ENCODE results near the gene NCOA3. TPM values are rescaled to one million over a fixed set of nuclear protein-coding genes. Genes with fewer than 3 reads are reported as not detected.
"Not testable (repeated sequence)": the region's sequence is repeated elsewhere in the genome, so short reads cannot be mapped to it uniquely, and the experiment has no call there.

The NCOA3 gene
- polyA plus RNA-seq, 3 donors: 5.3 to 8.2 (median 8.2) TPM

GRCh38 chr20:47576516-47577033 lies 74.9 kb downstream of the NCOA3 start:
- no peak overlapping the region for H3K27ac ChIP-seq (ENCODE audit: low read depth, low read length)
- 1 to 6% (median 2%) methylated on average over 4 of the region's 4 CpGs for WGBS, 3 donors

- H3K27ac ChIP-seq (ENCODE audit: low read depth, low read length): no peak overlapping the region
Measured at GRCh38 chr20:47577314-47577713, 75.6 kb downstream of the NCOA3 start.

DNA sequence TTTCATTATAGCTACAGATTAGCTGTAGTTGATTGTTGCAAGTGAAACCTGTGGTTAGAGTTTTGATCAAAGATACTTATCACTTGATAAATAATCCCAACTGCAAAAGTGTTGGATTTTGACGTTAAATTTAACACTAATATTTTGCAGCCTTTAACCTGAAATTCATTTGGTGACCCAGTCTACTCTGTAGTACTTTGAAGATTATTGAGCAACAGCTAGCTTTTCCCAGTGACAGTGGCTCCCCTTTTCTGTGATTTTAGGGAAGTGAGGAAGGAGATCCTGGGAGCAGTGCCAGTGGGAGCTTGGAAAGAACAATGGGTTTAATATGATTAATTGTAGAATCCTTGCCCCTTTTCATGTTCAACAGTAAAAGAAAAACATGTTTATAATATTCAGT lies 76.9 kb downstream of the NCOA3 start:
- no peak overlapping the region for H3K27ac ChIP-seq (ENCODE audit: low read depth, low read length)
- whole genome bisulfite sequencing, 3 donors: 32 to 51% (median 33%) methylated on average over 1 of the region's 1 CpG

- WGBS, 3 donors: 79 to 83% (median 81%) methylated on average over 7 of the region's 7 CpGs
- not testable (repeated sequence) for H3K27ac ChIP-seq (ENCODE audit: low read depth, low read length)
Measured at GRCh38 chr20:47580686-47581085, 79.0 kb downstream of the NCOA3 start.

GRCh38 chr20:47581090-47581489 lies 79.4 kb downstream of the NCOA3 start:
- WGBS, 3 donors: 78 to 91% (median 84%) methylated on average over 2 of the region's 2 CpGs
- no peak overlapping the region for H3K27ac ChIP-seq (ENCODE audit: low read depth, low read length)

GRCh38 chr20:47583551-47583950 lies 81.9 kb downstream of the NCOA3 start:
- H3K27ac ChIP-seq (ENCODE audit: low read depth, low read length): no peak overlapping the region
- WGBS, 3 donors: 98 to 100% (median 99%) methylated on average over 2 of the region's 2 CpGs

- 68 to 89% (median 80%) methylated on average over 10 of the region's 10 CpGs for WGBS, 3 donors
- no peak overlapping the region for H3K27ac ChIP-seq (ENCODE audit: low read depth, low read length)
Measured at GRCh38 chr20:47585087-47585747, 83.5 kb downstream of the NCOA3 start.

GRCh38 chr20:47586649-47587294 lies 85.1 kb downstream of the NCOA3 start:
- no peak overlapping the region for H3K27ac ChIP-seq (ENCODE audit: low read depth, low read length)
- WGBS, 3 donors: 55 to 85% (median 77%) methylated on average over 6 of the region's 6 CpGs

GRCh38 chr20:47588158-47588557 lies 86.5 kb downstream of the NCOA3 start:
- no peak overlapping the region for H3K27ac ChIP-seq (ENCODE audit: low read depth, low read length)
- WGBS, 3 donors: 97 to 99% (median 97%) methylated on average over 8 of the region's 8 CpGs

GRCh38 chr20:47591231-47591630 lies 89.5 kb downstream of the NCOA3 start:
- 65 to 80% (median 71%) methylated on average over 1 of the region's 1 CpG for WGBS, 3 donors
- H3K27ac ChIP-seq (ENCODE audit: low read depth, low read length): no peak overlapping the region

DNA sequence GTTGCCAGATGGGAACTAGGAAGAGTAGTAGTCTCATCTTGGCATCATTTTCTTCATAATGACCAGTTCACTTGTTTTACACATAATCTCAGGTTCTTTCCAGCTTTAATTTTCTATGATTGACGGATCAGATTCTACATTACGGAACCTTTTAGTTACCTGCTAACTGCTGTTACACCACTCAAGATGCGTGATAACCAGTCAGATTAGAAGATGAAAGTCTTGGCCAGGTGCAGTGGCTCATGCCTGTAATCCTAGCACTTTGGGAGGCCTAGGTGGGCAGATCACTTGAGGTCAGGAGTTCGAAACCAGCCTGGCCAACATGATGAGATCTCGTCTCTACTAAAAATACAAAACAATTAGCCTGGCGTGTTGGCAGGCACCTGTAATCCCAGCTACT lies 92.5 kb downstream of the NCOA3 start:
- H3K27ac ChIP-seq (ENCODE audit: low read depth, low read length): no peak overlapping the region
- 92 to 98% (median 98%) methylated on average over 6 of the region's 6 CpGs for WGBS, 3 donors

DNA sequence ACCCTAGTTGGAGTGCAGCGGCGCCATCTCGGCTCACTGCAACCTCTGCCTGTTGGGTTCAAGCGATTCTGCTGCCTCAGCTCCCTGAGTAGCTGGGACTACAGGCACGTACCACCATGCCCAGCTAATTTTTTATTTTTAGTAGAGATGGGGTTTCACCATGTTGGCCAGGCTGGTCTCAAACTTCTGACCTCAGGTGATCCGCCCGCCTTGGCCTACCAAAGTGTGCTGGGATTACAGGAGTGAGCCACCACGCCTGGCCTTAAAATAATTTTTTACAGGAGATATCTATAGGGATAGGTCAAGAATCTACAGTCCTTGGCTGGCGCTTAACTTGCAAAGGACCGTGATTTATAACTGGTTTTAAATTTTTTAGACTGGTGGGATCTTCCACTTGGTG lies 93.5 kb downstream of the NCOA3 start:
- WGBS, 3 donors: 94 to 99% (median 99%) methylated on average over 10 of the region's 10 CpGs

GRCh38 chr20:47596003-47596571 lies 94.4 kb downstream of the NCOA3 start:
- 40 to 98% (median 96%) methylated on average over 6 of the region's 6 CpGs for WGBS, 3 donors
- no peak overlapping the region for H3K27ac ChIP-seq (ENCODE audit: low read depth, low read length)

More for the DNA sequence above, 93.5 kb downstream of the NCOA3 start:
- H3K27ac ChIP-seq (ENCODE audit: low read depth, low read length): not testable (repeated sequence)

DNA sequence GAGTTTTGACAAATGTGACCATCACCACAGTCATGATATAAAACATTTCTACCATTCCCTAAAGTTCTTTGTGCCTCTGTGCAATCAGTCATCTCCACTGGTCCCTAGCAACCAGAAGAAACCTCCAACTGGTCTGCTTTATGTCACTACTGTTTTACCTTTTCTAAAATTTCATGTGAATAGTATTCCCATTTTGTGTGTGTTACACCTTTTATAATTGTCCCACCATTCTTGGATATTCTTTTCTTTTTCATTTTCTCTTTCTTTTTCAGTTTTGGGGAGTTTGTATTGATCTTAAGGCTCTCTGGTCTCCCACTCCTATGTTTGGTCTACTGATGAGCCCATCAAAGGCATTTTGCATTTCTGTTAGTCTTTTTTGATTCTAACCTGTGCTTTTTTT lies 95.4 kb downstream of the NCOA3 start:
- H3K27ac ChIP-seq (ENCODE audit: low read depth, low read length): no peak overlapping the region

DNA sequence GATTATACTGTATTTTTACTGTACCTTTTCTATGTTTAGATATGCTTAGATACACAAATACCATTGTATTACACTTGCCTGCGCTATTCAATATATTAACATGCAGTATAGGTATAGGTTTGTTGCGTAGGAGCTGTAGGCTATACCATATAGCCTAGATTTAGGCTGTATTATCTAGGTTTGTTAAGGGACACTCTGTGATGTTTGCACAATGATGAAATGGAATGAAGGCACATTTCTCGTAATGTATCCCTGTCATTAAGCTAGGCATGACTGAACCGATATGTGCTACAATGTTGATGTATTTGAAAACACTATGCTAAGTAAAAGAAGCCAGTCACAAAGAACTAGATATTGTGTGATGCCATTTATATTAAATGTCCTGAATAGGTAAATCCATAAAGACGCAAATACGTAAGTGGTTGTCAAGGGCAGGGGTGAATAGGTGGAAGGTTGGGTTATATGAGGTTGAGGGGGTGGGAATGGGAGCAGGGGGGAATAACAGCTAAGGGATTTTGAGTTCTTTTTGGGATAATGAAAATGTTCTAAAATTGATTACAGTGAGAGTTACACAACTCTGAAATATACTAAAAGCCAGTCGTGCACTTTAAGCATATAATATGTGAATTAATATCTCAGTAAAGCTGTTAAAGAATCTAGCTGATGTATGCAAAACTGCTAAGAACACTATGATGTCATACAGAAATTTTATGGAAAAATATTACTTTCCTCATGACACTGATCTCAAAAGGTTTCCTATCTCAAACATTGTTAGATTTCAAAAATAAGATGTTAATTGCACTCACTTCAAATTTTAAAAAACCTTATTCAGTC lies 97.4 kb downstream of the NCOA3 start:
- no peak overlapping the region for H3K27ac ChIP-seq (ENCODE audit: low read depth, low read length)
- 89 to 91% (median 91%) methylated on average over 7 of the region's 7 CpGs for WGBS, 3 donors

DNA sequence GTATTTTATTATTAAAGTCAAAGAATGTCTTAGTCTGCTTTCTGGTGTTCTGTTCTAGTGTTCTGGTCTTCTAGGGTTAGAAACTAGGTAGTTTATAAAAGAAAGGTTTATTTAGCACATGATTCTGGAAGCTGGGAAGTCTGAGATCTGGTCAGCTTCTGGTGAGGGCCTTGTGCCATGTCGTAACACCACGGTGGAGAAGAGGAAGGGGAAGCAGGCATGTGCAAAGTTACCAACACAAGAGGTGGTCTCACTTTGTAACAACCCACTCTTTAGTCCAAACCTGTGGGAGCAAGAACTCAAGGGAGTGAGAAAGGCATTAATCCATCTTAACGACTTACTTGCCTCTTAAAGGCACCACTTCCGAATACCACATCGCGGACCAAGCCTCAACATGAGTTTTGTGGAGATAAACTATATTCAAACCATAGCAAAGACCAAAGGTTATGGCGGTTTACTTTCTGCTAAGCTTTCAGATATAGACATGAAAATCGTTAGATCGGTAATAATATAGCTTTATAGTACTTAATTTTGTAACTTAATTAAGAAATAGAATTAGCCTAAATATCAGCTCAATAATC lies 99.4 kb downstream of the NCOA3 start:
- no peak overlapping the region for H3K27ac ChIP-seq (ENCODE audit: low read depth, low read length)
- 84 to 93% (median 89%) methylated on average over 9 of the region's 9 CpGs for WGBS, 3 donors

DNA sequence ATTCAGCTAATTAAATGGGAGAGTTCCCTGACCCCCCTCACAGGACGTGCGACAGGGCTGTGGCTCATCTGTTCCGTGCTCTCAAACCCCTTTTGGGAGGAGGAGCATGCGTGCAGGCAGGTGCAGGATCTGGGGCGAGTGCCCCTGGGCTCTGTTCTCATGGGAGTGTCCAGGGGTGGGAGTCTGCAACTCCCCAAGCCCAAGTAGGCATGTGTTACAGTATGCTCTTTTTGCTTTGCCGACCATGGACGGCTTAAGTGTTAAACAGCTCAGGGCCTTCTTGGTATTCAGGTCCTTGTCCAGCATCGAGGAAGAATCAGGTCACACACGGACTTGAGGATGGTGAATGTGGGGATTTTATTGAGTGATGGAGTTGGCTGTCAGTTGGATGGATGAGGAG lies 101.6 kb downstream of the NCOA3 start:
- WGBS, 3 donors: 96 to 98% (median 97%) methylated on average over 9 of the region's 9 CpGs
- H3K27ac ChIP-seq (ENCODE audit: low read depth, low read length): no peak overlapping the region

- H3K27ac ChIP-seq (ENCODE audit: low read depth, low read length): no peak overlapping the region
- WGBS, 3 donors: 84 to 91% (median 90%) methylated on average over 9 of the region's 9 CpGs
Measured at GRCh38 chr20:47605673-47606413, 104.2 kb downstream of the NCOA3 start.
